ENCODE measurements around the gene FXYD3.

Gene FXYD3

GRCh38 chr19:35119578-35120155, 4.0 kb downstream of the FXYD3 start:
- DNase-seq (ENCODE audit: low read depth in 1 of 2, low spot score in 1 of 2) = no peak
- Histone ChIP-seq H3K27ac (replicated peaks) (no peak overlapping the region), H3K4me3 (replicated peaks; ENCODE audit: insufficient read depth, low read length) (no peak overlapping the region), H3K27me3 (ENCODE audit: insufficient read depth, poor library complexity, severe bottlenecking) (no peaks in the 10 kb centered on the region)
- TF ChIP-seq POLR2AphosphoS5 (IDR thresholded peaks at IDR 0.05; ENCODE audit: low read depth) (no peak), SPI1 (IDR thresholded peaks at IDR 0.05; ENCODE audit: borderline replicate concordance, low read depth) (no peak), REST (IDR thresholded peaks at IDR 0.05; ENCODE audit: insufficient replicate concordance, low read depth) (no peak), GABPA (IDR thresholded peaks at IDR 0.05; ENCODE audit: low read depth) (no peak), CTCF (IDR thresholded peaks at IDR 0.05; ENCODE audit: insufficient read depth, low read length) (no peak)

GRCh38 chr19:35120492-35120891, 4.9 kb downstream of the FXYD3 start:
- TF ChIP-seq SPI1 (IDR thresholded peaks at IDR 0.05; ENCODE audit: borderline replicate concordance, low read depth) = no peak
- TF ChIP-seq GABPA (IDR thresholded peaks at IDR 0.05; ENCODE audit: low read depth) = no peak
- no peak for TF ChIP-seq POLR2AphosphoS5 (IDR thresholded peaks at IDR 0.05; ENCODE audit: low read depth)
- no peak for TF ChIP-seq CTCF (IDR thresholded peaks at IDR 0.05; ENCODE audit: insufficient read depth, low read length)
- TF ChIP-seq REST (IDR thresholded peaks at IDR 0.05; ENCODE audit: insufficient replicate concordance, low read depth) = no peak
- Histone ChIP-seq H3K27me3 (ENCODE audit: insufficient read depth, poor library complexity, severe bottlenecking) (no peaks in the 10 kb centered on the region), H3K27ac (replicated peaks) (no peak overlapping the region), H3K4me3 (replicated peaks; ENCODE audit: insufficient read depth, low read length) (no peak overlapping the region)
- no peak for DNase-seq (ENCODE audit: low read depth in 1 of 2, low spot score in 1 of 2)

- H3K27ac ChIP-seq (replicated peaks) = no peak overlapping the region
- H3K27me3 ChIP-seq (ENCODE audit: insufficient read depth, poor library complexity, severe bottlenecking) = no peaks in the 10 kb centered on the region
- TF ChIP-seq REST (IDR thresholded peaks at IDR 0.05; ENCODE audit: insufficient replicate concordance, low read depth) = no peak
- TF ChIP-seq GABPA (IDR thresholded peaks at IDR 0.05; ENCODE audit: low read depth) = no peak
- no peak for TF ChIP-seq POLR2AphosphoS5 (IDR thresholded peaks at IDR 0.05; ENCODE audit: low read depth)
- TF ChIP-seq CTCF (IDR thresholded peaks at IDR 0.05; ENCODE audit: insufficient read depth, low read length) = no peak
- no peak for TF ChIP-seq SPI1 (IDR thresholded peaks at IDR 0.05; ENCODE audit: borderline replicate concordance, low read depth)
- no peak for DNase-seq (ENCODE audit: low read depth in 1 of 2, low spot score in 1 of 2)
- no peak overlapping the region for H3K4me3 ChIP-seq (replicated peaks; ENCODE audit: insufficient read depth, low read length)
These were observed 5.3 kb downstream of the FXYD3 start for GRCh38 chr19:35120898-35121297.

Data from HL-60 (cell line).